ENCODE data around the gene PLCL2.

- no peak for TF ChIP-seq CTCF (IDR thresholded peaks at IDR 0.05; ENCODE audit: low read depth, low read length)
- TF ChIP-seq POLR2A (IDR thresholded peaks at IDR 0.05; ENCODE audit: extremely low read depth, insufficient read length) = no peak
- TF ChIP-seq MYC (IDR thresholded peaks at IDR 0.05; ENCODE audit: low read depth, low read length) = no peak
Observed at GRCh38 chr3:17050071-17050470, 165.3 kb downstream of the PLCL2 start.

Data from NB4 (cell line).